DOHH2 (cell line): ENCODE results near the gene SMARCC2.

Source experiments
- EZH2phosphoT487 ChIP-seq: fragments of 200-600 bp; sonication (generic); IDR thresholded peaks from 2 replicates; pipeline ENCODE4 v1.6.1; 2017; ENCODE audit warnings: borderline replicate concordance, mild to moderate bottlenecking, antibody characterized with exemption, low read length, moderate library complexity, mixed read lengths
- TF ChIP-seq, protein P1 (sequence below): fragments of 200-600 bp; sonication (generic); IDR thresholded peaks from one replicate; pipeline ENCODE4 v1.5.1; 2014; ENCODE audit warnings: antibody characterized with exemption, mild to moderate bottlenecking, low read depth, low read length; ENCODE audit not compliant: poor library complexity, severe bottlenecking

DNA sequence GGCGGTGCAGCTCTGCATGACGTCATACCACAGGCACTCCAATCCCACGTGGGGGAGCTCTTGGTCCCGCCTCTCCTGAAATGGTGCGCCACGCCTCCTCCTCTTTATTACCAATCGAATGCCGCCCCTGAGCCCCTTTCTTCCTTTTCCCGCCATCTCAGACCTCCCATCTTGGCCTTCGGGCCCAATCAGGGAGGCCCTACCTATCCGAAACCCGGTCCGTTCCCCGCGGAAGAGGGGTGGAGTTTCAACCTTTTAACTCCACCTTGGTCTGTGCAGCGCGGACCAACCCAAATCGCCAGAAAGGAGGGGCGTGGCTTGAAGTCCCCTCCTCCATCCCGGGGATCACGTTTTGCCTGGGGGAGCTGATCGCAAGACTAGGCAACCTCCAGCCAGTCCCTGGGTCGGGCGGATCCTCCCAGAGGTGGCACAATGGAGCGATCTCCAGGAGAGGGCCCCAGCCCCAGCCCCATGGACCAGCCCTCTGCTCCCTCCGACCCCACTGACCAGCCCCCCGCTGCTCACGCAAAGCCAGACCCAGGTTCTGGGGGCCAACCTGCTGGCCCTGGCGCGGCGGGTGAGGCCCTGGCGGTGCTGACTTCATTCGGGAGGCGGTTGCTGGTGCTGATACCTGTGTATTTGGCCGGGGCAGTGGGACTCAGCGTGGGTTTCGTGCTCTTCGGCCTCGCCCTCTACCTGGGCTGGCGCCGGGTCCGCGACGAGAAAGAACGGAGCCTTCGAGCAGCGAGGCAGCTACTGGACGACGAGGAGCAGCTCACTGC, 61.2 kb downstream of the SMARCC2 start, which contains the start of gene ESYT1:
- TF ChIP-seq, protein P1, sequence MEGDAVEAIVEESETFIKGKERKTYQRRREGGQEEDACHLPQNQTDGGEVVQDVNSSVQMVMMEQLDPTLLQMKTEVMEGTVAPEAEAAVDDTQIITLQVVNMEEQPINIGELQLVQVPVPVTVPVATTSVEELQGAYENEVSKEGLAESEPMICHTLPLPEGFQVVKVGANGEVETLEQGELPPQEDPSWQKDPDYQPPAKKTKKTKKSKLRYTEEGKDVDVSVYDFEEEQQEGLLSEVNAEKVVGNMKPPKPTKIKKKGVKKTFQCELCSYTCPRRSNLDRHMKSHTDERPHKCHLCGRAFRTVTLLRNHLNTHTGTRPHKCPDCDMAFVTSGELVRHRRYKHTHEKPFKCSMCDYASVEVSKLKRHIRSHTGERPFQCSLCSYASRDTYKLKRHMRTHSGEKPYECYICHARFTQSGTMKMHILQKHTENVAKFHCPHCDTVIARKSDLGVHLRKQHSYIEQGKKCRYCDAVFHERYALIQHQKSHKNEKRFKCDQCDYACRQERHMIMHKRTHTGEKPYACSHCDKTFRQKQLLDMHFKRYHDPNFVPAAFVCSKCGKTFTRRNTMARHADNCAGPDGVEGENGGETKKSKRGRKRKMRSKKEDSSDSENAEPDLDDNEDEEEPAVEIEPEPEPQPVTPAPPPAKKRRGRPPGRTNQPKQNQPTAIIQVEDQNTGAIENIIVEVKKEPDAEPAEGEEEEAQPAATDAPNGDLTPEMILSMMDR = no peak
- TF ChIP-seq EZH2phosphoT487 = no peak
